Measurements from ENCODE around the gene SSB. TPM values are rescaled to one million over a fixed set of nuclear protein-coding genes. Genes with fewer than 3 reads are reported as not detected.

Gene SSB
- total and polyA plus RNA-seq, 2 of the 13 experiments (the other 11 are each of a cell fraction or from before 2014, with no cell fraction given), result 109 to 208 TPM

GRCh38 chr2:169824373-169825333 lies 26.0 kb downstream of the SSB start, which contains the start of gene METTL5 (continued):
- no peak for TF ChIP-seq SRSF9 (IDR thresholded peaks at IDR 0.05; ENCODE audit: borderline replicate concordance, insufficient read depth, low read depth, low read length, poor library complexity, severe bottlenecking)
- peak; percentile 95 for TF ChIP-seq TOPORS (CRISPR knock-in tag; IDR thresholded peaks at IDR 0.05)
- peak; percentile 41 for TF ChIP-seq ZHX1 (CRISPR knock-in tag; IDR thresholded peaks at IDR 0.05; ENCODE audit: low read depth)
- TF ChIP-seq, protein P1, sequence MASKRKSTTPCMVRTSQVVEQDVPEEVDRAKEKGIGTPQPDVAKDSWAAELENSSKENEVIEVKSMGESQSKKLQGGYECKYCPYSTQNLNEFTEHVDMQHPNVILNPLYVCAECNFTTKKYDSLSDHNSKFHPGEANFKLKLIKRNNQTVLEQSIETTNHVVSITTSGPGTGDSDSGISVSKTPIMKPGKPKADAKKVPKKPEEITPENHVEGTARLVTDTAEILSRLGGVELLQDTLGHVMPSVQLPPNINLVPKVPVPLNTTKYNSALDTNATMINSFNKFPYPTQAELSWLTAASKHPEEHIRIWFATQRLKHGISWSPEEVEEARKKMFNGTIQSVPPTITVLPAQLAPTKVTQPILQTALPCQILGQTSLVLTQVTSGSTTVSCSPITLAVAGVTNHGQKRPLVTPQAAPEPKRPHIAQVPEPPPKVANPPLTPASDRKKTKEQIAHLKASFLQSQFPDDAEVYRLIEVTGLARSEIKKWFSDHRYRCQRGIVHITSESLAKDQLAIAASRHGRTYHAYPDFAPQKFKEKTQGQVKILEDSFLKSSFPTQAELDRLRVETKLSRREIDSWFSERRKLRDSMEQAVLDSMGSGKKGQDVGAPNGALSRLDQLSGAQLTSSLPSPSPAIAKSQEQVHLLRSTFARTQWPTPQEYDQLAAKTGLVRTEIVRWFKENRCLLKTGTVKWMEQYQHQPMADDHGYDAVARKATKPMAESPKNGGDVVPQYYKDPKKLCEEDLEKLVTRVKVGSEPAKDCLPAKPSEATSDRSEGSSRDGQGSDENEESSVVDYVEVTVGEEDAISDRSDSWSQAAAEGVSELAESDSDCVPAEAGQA (IDR thresholded peaks at IDR 0.05; ENCODE audit: low read depth), result 0 out of 2 replicates have a peak, but pooled peaks have one; percentile 11
- TF ChIP-seq, protein P1 (CRISPR knock-in tag; IDR thresholded peaks at IDR 0.05; ENCODE audit: borderline replicate concordance), result peak; percentile 58; the same call in 1 of the 2 replicates
- peak; percentile 52; the same call in 1 of the 2 replicates for TF ChIP-seq MEF2D (CRISPR knock-in tag; IDR thresholded peaks at IDR 0.05)
- TF ChIP-seq ZNF576 (CRISPR knock-in tag; IDR thresholded peaks at IDR 0.05), result 0 out of 2 replicates have a peak, but pooled peaks have one; percentile 3
- TF ChIP-seq ZMYM3 (CRISPR knock-in tag; IDR thresholded peaks at IDR 0.05), result peak; percentile 52; the same call in 1 of the 2 replicates
- TF ChIP-seq, protein P2, sequence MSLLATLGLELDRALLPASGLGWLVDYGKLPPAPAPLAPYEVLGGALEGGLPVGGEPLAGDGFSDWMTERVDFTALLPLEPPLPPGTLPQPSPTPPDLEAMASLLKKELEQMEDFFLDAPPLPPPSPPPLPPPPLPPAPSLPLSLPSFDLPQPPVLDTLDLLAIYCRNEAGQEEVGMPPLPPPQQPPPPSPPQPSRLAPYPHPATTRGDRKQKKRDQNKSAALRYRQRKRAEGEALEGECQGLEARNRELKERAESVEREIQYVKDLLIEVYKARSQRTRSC (CRISPR knock-in tag; IDR thresholded peaks at IDR 0.05; ENCODE audit: low read depth), result no peak
- TF ChIP-seq, protein P3, sequence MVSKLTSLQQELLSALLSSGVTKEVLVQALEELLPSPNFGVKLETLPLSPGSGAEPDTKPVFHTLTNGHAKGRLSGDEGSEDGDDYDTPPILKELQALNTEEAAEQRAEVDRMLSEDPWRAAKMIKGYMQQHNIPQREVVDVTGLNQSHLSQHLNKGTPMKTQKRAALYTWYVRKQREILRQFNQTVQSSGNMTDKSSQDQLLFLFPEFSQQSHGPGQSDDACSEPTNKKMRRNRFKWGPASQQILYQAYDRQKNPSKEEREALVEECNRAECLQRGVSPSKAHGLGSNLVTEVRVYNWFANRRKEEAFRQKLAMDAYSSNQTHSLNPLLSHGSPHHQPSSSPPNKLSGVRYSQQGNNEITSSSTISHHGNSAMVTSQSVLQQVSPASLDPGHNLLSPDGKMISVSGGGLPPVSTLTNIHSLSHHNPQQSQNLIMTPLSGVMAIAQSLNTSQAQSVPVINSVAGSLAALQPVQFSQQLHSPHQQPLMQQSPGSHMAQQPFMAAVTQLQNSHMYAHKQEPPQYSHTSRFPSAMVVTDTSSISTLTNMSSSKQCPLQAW (CRISPR knock-in tag; IDR thresholded peaks at IDR 0.05), result no peak; the same call in none of the 2 replicates
- peak; percentile 93 for TF ChIP-seq AKAP8 (CRISPR knock-in tag; IDR thresholded peaks at IDR 0.05)
- peak; percentile 90 for TF ChIP-seq ZNF274 (CRISPR knock-in tag; IDR thresholded peaks at IDR 0.05)
- peak; percentile 54 for TF ChIP-seq MLX (CRISPR knock-in tag; IDR thresholded peaks at IDR 0.05)

Measured in HepG2 (cell line).